IMR-90 (cell line): ENCODE measurements around the gene COL4A2. TPM values are rescaled to one million over a fixed set of nuclear protein-coding genes. Genes with fewer than 3 reads are reported as not detected.

Source experiments
- ATAC-seq: fragments of 200-7000 bp; cut with Tn5 transposase; 2 replicates; pipeline ENCODE4 v1.9.1; 2020; ENCODE audit warnings: low read depth, mild to moderate bottlenecking, moderate library complexity
- BruUV-seq: library from RNA; stranded (reverse); fragments of 400-500 nt; replicated peaks from 2 replicates; lab custom pipeline; 2021; lab: Mats Ljungman, UMichigan
- CTCF ChIA-PET: fragments of 300-600 bp; formaldehyde crosslinking; extraction: SDS; loops from one replicate; lab custom pipeline; 2021; ENCODE audit warnings: antibody characterized with exemption; lab: Yijun Ruan, JAX
- POLR2A ChIA-PET: fragments of 300-600 bp; sonication (Branson Sonifier 250); formaldehyde crosslinking; loops from one replicate; lab custom pipeline; 2022; ENCODE audit warnings: antibody characterized with exemption; ENCODE audit not compliant: unreplicated experiment; lab: Charles Lee
- DNase-seq: peaks from one replicate; pipeline ENCODE4 v3.0.0; 2013
- H2AFZ ChIP-seq: replicated peaks from 2 replicates; pipeline ENCODE3; 2013; ENCODE audit warnings: low read length, mild to moderate bottlenecking; ENCODE audit not compliant: poor library complexity
- H2AK5ac ChIP-seq: 2 replicates; pipeline ENCODE4 v1.6.1; 2013; ENCODE audit warnings: low read depth, low read length, inconsistent platforms
- H2AK9ac ChIP-seq: replicated peaks from 2 replicates; pipeline ENCODE3; 2013; ENCODE audit warnings: mild to moderate bottlenecking, low read depth, low read length, moderate library complexity; ENCODE audit not compliant: poor library complexity
- H2BK120ac ChIP-seq: 2 replicates; pipeline ENCODE4 v1.6.1; 2013; ENCODE audit warnings: low read depth, low read length, inconsistent platforms
- H2BK15ac ChIP-seq: 3 replicates; pipeline ENCODE4 v1.6.1; 2013; ENCODE audit warnings: low read depth, low read length, inconsistent platforms
- H2BK20ac ChIP-seq: 2 replicates; pipeline ENCODE4 v1.6.1; 2013; ENCODE audit warnings: low read depth, mild to moderate bottlenecking, inconsistent platforms, low read length, moderate library complexity
- H2BK5ac ChIP-seq: 2 replicates; pipeline ENCODE4 v1.6.1; 2013; ENCODE audit warnings: mild to moderate bottlenecking, low read depth, low read length, inconsistent platforms; ENCODE audit not compliant: poor library complexity, severe bottlenecking
- H3K14ac ChIP-seq: replicated peaks from 2 replicates; pipeline ENCODE4 v1.6.1; 2013; ENCODE audit warnings: low read depth, low read length, inconsistent platforms
- H3K18ac ChIP-seq: 2 replicates; pipeline ENCODE4 v1.6.1; 2013; ENCODE audit warnings: low read depth, low read length, control low read depth
- H3K23ac ChIP-seq: 2 replicates; pipeline ENCODE4 v1.6.1; 2013; ENCODE audit warnings: low read depth, low read length, inconsistent platforms
- H3K27ac ChIP-seq: 2 replicates; pipeline ENCODE4 v1.5.1; 2013; ENCODE audit warnings: mild to moderate bottlenecking, control low read depth, low read length; ENCODE audit not compliant: insufficient read depth
- H3K27me3 ChIP-seq: 2 replicates; pipeline ENCODE4 v1.6.1; 2013; ENCODE audit warnings: low read length; ENCODE audit not compliant: control insufficient read depth, insufficient read depth
- H3K36me3 ChIP-seq: 2 replicates; pipeline ENCODE4 v1.6.1; 2013; ENCODE audit warnings: low read length, mixed read lengths; ENCODE audit not compliant: control insufficient read depth, insufficient read depth
- H3K4ac ChIP-seq: 2 replicates; pipeline ENCODE4 v1.6.1; 2013; ENCODE audit warnings: low read depth, low read length, inconsistent platforms
- H3K4me1 ChIP-seq: 2 replicates; pipeline ENCODE4 v1.6.1; 2013; ENCODE audit warnings: low read length, mixed read lengths; ENCODE audit not compliant: control insufficient read depth, insufficient read depth
- H3K4me2 ChIP-seq: 2 replicates; pipeline ENCODE4 v1.6.1; 2013; ENCODE audit warnings: low read depth, mild to moderate bottlenecking, control low read depth, low read length, moderate library complexity
- H3K4me3 ChIP-seq: 2 replicates; pipeline ENCODE4 v1.5.1; 2013; ENCODE audit warnings: low read depth, mild to moderate bottlenecking, control low read depth, low read length, moderate library complexity; ENCODE audit not compliant: insufficient read depth
- H3K56ac ChIP-seq: 2 replicates; pipeline ENCODE4 v1.6.1; 2013; ENCODE audit warnings: low read length, inconsistent platforms; ENCODE audit not compliant: insufficient read depth; ENCODE audit errors: extremely low read depth
- H3K79me1 ChIP-seq, 2 experiments: 2 replicates each; pipeline ENCODE4 v1.6.1; 2013; ENCODE audit warnings: low read length in 2 of 2, inconsistent platforms in 1 of 2, low read depth in 1 of 2
- H3K9ac ChIP-seq: 2 replicates; pipeline ENCODE4 v1.6.1; 2013; ENCODE audit warnings: low read depth, low read length, control low read depth
- H3K9me1 ChIP-seq: 2 replicates; pipeline ENCODE4 v1.6.1; 2013; ENCODE audit warnings: low read length, inconsistent platforms; ENCODE audit not compliant: insufficient read depth
- H3K9me3 ChIP-seq: 2 replicates; pipeline ENCODE4 v1.6.1; 2013; ENCODE audit warnings: low read length; ENCODE audit not compliant: control insufficient read depth, insufficient read depth
- H4K20me1 ChIP-seq: 2 replicates; pipeline ENCODE4 v1.6.1; 2013; ENCODE audit warnings: low read length, inconsistent platforms; ENCODE audit not compliant: insufficient read depth
- H4K5ac ChIP-seq: 2 replicates; pipeline ENCODE4 v1.6.1; 2013; ENCODE audit warnings: mild to moderate bottlenecking, low read depth, low read length, control low read depth
- H4K8ac ChIP-seq, 2 experiments: 2 replicates each; pipeline ENCODE4 v1.6.1; 2013; ENCODE audit warnings: low read depth in 2 of 2, low read length in 2 of 2, control low read depth in 1 of 2, inconsistent platforms in 1 of 2
- H4K91ac ChIP-seq: 2 replicates; pipeline ENCODE4 v1.6.1; 2013; ENCODE audit warnings: low read depth, low read length, inconsistent platforms; ENCODE audit not compliant: insufficient read depth
- ELK1 ChIP-seq: fragments of 150-350 bp; IDR thresholded peaks from 2 replicates; pipeline ENCODE4 v1.6.1; 2016; ENCODE audit warnings: low read depth, mild to moderate bottlenecking, low read length, moderate library complexity, borderline replicate concordance
- RAD21 ChIP-seq: IDR thresholded peaks from 2 replicates; pipeline ENCODE4 v1.6.1; 2012; ENCODE audit warnings: low read length, improper control_type of control experiment
- SMC3 ChIP-seq: fragments of 150-350 bp; IDR thresholded peaks from 2 replicates; pipeline ENCODE4 v1.6.1; 2016; ENCODE audit warnings: low read depth, mild to moderate bottlenecking, antibody characterized with exemption, low read length, moderate library complexity
- WGBS, 2 experiments: methylation state at CpG; one replicate each; pipeline versions ENCODE4 v1.1.5 to v1.1.7; 2013; ENCODE audit warnings: missing lambda C conversion rate in 2 of 2; ENCODE audit not compliant: insufficient read length in 1 of 2; ENCODE audit errors: extremely low coverage in 2 of 2; 5-methylcytosine and 5-hydroxymethylcytosine counted together
- dilution Hi-C: fragments of 300-500 bp; cut with HindIII; formaldehyde crosslinking; loops from one replicate; pipeline ENCODE4 v1.14.3; 2018; ENCODE audit warnings: low sequenced_read_pairs; ENCODE audit not compliant: unreplicated experiment
- in situ Hi-C: fragments of 300-500 bp; cut with MboI; formaldehyde crosslinking; loops from 3 replicates; pipeline ENCODE4 v1.14.3; 2019; ENCODE audit warnings: low sequenced_read_pairs, inconsistent platforms, mixed read lengths
- intact Hi-C: fragments of 100-400 bp; cut with micrococcal nuclease; formaldehyde crosslinking; loops from 2 replicates; pipeline ENCODE4 v1.10.0; 2022
- polyA plus RNA-seq, 3 experiments: library from polyadenylated mRNA; depleted of rRNA; stranded (reverse); fragments of >200 nt; gene quantifications; 2 replicates each; pipeline ENCODE4 v1.2.3, GENCODE V29; 2012; ENCODE audit warnings: low replicate concordance in 1 of 3
- total RNA-seq: library from RNA; depleted of rRNA; stranded (reverse); fragments of >200 nt; gene quantifications from 2 replicates; pipeline ENCODE4 v1.2.3, GENCODE V29; 2012

COL4A2 gene
- total and polyA plus RNA-seq, 2 of the 4 experiments (the other 2 are of a cell fraction): 90.7 to 457 TPM

- no peak overlapping the region for H3K4me3 ChIP-seq
- H2AK5ac ChIP-seq: no peak overlapping the region
- no peak overlapping the region for H2AK9ac ChIP-seq
- whole genome bisulfite sequencing, 2 experiments: no CpG with 5 or more reads among the region's 5 CpGs
- H2BK15ac ChIP-seq: no peak overlapping the region
- no peak overlapping the region for H3K4me2 ChIP-seq
- ATAC-seq (no peak), DNase-seq (no peak)
- H3K79me1 ChIP-seq: peaks cover 8 to 23% of the 10 kb centered on the region in 2 experiments; a peak in 3 of 4 replicates
- no peak overlapping the region for H2BK20ac ChIP-seq
- H3K56ac ChIP-seq: no peak overlapping the region
- no peak overlapping the region for H2BK5ac ChIP-seq
- in situ Hi-C loops (loop anchor here (10.0 kb wide), 1 partner anchor 221 kb away; no protein-coding TSS in a partner anchor), intact Hi-C loops (no loop called here), dilution Hi-C loops (no loop called here)
- BruUV-seq: no TSS peak
- H3K14ac ChIP-seq: no peak overlapping the region
- H4K5ac ChIP-seq: no peak overlapping the region
- H2AFZ ChIP-seq: no peak overlapping the region
- H3K27ac ChIP-seq: no peak overlapping the region
- H4K20me1 ChIP-seq: no peaks in the 10 kb centered on the region
- no peaks in the 10 kb centered on the region for H3K9me3 ChIP-seq
- CTCF ChIA-PET: no interaction called here
- H4K8ac ChIP-seq: no peak overlapping the region
- H2BK120ac ChIP-seq: no peak overlapping the region
- H3K4me1 ChIP-seq: no peaks in the 10 kb centered on the region
- H3K18ac ChIP-seq: no peak overlapping the region
- no peaks in the 10 kb centered on the region for H3K27me3 ChIP-seq
- peaks cover 78% of the 10 kb centered on the region for H3K36me3 ChIP-seq
- TF ChIP-seq ELK1 (no peak), RAD21 (no peak), SMC3 (no peak)
- no peak overlapping the region for H4K91ac ChIP-seq
- no peak overlapping the region for H3K4ac ChIP-seq
- H3K23ac ChIP-seq: no peak overlapping the region
- no peak overlapping the region for H3K9ac ChIP-seq
- peaks cover 21% of the 10 kb centered on the region for H3K9me1 ChIP-seq
- POLR2A ChIA-PET: no interaction called here
These were observed 128.2 kb downstream of the COL4A2 start for GRCh38 chr13:110435331-110435730.
